Lower leg skin (tissue), 3 donors: ENCODE measurements around the gene KCNQ2.

ENCODE experiments used
- CTCF ChIP-seq, 3 donors: fragments of 450-650 bp; IDR thresholded peaks; one replicate each; pipeline ENCODE4 v1.5.1; 2016; ENCODE audit warnings: antibody characterized with exemption in 3 of 3, mild to moderate bottlenecking in 3 of 3, moderate library complexity in 2 of 3
- POLR2A ChIP-seq, 2 donors: fragments of 450-650 bp; IDR thresholded peaks; one replicate each; pipeline ENCODE4 v1.6.1; 2016 to 2017; ENCODE audit warnings: antibody characterized with exemption in 2 of 2, mild to moderate bottlenecking in 1 of 2, moderate library complexity in 1 of 2

GRCh38 chr20:63457737-63458136, 14.7 kb downstream of the KCNQ2 start:
- TF ChIP-seq CTCF (IDR thresholded peaks at IDR 0.05) = no peak
- TF ChIP-seq POLR2A (IDR thresholded peaks at IDR 0.05) = no peak
